ENCODE data around the gene ENO4. TPM values are rescaled to one million over a fixed set of nuclear protein-coding genes. Genes with fewer than 3 reads are reported as not detected.
A peak's percentile ranks its signal among the peaks of the same experiment; 100 is the strongest.

Gene ENO4, protein sequence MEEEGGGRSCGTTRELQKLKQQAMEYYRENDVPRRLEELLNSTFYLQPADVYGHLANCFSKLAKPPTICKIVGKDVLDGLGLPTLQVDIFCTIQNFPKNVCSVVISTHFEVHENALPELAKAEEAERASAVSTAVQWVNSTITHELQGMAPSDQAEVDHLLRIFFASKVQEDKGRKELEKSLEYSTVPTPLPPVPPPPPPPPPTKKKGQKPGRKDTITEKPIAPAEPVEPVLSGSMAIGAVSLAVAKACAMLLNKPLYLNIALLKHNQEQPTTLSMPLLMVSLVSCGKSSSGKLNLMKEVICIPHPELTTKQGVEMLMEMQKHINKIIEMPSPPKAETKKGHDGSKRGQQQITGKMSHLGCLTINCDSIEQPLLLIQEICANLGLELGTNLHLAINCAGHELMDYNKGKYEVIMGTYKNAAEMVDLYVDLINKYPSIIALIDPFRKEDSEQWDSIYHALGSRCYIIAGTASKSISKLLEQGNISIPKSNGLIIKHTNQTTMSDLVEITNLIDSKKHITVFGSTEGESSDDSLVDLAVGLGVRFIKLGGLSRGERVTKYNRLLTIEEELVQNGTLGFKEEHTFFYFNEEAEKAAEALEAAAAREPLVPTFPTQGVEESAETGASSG
- not detected for polyA plus RNA-seq (2013, experiment 1 of 2; ENCODE audit: insufficient read length)
- polyA plus RNA-seq (2013, experiment 2 of 2; ENCODE audit: insufficient read length), result 0.40 TPM

DNA sequence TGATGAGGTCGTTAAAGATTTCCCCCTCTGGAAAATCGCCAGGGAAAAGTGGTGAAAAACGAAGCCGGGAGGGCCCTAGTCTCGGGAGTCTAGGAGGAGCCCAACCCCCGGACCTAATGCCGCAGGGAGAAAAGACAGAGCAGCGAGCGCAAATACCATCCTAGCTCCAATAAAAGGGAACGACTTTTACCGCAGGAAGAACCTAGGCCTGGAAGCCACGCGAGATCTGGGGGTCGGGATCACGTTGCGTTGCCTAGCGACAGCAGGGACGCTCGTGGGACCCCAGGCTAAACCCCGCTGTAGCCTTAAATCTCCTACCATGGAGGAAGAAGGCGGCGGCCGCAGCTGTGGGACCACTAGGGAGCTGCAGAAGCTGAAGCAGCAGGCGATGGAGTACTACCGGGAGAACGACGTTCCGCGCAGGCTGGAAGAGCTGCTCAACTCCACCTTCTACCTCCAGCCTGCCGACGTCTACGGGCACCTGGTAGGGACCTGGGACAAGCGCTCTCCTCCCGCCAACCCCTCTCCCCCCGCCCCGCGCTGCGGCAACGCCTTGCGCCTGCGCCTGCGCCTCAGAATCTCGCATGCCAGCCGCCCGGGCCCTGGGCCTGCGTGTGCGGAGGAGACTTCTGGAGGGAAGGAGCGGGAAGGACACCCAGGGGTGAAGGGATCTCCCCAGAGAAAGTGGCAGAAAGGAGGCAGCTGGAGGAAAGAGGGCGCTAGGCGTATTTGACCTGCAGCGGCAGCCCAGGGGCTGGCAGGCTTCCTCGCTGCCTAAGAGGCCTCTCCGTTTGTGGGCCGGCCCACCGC is at the start of gene ENO4:
Gene ENO4, plus strand, starts transcription at position 252 of the 810 bp plus-strand sequence. Its CDS starts 68 bp downstream, at position 320.
- DNase-seq, result peak; percentile 79

DNA sequence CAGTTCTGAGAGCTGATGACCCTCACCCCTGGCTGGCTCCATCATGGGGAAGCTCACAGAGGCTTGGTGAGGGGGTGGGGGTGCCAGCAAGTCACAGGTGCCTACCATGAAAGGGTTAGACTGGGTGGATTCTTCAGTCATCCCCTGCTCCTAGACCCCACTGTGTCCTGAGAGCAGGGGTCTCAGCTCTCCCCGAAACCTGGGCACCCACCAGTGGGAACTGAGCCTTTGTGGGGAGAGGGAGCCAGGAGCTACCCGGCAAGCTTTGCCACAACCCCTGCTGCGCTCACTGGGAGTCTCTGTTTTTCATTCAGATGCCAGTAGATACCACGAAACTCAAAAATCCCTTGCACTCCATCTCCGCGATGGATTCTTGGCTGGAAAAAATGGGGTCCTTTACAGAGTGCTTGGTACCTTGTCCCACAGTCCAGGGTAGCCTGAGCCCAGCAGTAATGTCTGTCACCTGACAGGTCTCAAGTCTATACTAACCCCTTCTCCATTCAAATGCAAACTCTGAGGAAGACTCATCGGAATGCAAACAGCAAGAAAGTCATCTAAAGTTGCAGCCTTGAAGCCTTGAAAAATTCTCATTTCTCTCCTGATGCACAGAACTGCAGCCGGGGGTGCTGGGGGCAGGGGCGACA is 48.9 kb upstream of the ENO4 start:
- no peak for DNase-seq

DNA sequence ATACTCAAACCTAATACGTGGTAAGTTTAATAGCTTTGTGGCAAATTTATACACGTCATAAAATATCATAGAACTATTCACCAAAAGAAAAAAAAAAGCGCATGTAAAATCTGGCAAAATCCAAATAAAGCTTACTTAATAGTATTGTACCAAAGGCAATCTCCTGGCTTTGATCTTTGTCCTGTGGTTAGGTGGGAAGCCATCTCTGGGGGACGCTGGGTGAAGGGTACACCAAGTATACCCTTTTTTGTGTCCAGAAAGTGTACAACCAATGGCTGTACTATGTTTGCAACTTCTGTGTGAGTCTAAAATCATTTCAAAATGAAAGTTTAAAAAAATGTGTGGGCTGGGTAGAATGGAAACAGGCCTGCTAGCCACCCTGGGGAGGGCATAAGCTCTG is 47.6 kb upstream of the ENO4 start:
- DNase-seq, result no peak

DNA sequence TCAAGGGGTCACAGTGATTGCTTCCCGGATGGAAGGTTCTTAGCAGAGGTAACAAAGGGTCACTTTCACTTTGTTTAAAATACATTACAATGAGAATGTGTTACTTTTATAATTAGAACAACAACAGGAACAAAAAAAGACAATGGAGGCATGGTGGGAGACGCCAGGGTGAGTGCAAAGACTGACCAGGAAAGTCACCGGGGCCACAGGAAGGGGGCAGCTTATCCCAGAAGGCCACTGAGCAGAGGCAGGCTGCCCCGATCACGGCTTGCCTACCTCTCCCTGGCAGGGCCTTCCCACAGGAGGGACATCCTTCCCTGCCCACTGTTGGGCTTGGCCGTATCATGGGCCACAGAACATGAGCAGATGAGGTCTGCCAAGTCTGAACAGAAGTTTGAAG is 46.8 kb upstream of the ENO4 start:
- no peak for DNase-seq

DNA sequence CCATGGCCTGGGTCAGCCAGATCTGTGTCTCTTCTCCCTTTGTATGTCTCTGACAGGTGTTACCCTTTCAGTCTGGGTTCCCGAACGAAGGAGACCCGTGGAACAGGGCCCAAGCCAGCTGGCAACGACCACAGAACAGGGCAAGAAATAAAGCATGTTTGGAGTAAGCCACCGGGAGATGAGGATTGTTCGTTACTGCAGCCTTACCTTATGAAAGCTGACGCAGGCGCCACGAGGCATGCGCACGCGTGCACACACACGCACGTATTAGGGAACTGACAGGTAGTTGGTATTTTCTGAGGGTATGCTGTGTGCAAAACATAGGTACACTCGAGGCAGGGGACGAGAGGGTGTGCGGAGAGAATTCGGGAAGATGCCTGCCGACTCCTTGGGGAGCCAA is 46.4 kb upstream of the ENO4 start:
- no peak for DNase-seq

DNA sequence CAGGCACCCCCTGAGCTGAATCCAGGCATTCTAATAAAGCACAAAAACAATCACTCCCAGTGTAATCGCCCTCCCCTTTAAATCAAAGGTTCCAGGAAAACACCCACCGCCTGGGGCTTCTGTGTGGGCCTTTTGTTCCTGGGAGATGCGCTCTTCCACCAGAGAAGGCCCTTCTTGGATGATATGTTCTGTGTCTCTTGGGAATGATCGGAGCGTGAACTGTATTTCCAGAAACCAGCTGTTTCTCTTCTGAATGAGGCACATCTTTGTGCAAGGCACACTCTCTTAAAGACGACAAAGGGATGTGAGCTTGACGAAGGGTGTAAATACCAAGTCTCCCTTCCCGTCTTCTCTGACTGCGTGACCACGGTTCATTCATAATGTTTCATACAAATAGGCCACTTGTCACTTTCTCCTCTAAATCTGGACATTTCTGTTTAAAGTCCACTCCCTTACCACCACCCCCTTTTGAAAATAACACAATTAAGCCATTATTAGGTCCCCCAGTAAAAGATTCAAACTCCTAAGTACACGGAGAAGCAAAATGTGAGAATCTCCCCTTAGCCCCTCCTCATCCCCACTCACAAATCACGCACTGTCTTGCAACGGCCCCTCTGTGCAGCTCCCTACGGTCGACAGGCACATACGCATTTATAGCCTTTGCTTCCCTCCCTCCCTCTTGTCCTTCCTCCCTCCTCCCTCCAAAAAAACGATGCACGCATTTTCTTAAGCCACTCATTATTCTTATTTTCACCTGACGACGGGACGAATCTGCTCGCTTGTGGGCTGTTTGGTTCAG is 45.6 kb upstream of the ENO4 start:
- no peak for DNase-seq

DNA sequence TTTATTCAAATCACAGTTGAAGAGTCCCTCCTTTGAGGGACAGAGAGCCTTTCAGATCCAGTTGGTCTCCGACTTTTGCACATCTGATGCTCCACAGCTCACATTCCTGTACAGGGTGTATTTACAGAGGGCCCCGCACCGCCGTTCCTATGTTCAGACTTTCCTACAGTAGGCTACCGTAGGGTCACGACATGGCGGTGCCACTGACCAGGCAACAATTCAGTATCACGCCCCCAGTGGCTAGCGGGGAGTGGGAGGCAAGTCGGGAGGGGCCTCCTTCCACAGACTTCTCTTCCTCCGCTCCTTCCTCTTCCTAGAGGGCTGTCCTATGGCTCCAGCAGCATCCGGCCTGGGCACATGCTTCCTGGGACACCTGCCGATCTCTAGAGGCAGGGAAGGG is 40.6 kb upstream of the ENO4 start:
- no peak for DNase-seq

DNA sequence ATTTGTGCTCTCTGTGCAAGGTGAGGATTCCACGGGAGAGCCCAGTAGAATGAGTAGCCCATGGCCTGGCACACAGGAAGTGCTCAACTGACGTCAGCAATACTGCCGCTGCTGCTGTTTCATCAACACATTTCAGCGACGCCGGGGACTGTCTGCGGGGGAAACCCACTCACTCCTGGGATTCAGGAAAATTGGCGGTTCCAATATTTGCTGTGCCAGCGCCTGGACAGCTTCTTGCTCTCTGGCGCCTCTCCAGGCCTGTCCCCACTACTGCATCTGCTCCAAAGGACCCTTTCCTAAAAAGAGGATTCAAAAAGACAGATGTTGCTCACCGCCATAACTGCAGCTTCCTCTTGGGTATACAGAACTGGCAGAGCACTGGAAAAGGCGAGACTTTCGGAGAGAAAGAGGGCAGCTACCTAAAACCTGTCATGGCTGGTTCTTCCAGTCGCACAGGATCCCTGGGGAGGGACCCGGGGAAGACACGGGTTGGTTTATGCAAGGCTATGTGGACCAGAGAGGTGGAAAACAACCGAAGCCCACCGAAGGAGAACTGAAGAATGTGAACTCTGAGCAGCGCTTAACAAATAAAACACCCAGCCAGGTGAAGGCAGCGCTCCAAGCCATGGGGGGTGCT is 39.7 kb upstream of the ENO4 start:
- DNase-seq, result peak; percentile 12

DNA sequence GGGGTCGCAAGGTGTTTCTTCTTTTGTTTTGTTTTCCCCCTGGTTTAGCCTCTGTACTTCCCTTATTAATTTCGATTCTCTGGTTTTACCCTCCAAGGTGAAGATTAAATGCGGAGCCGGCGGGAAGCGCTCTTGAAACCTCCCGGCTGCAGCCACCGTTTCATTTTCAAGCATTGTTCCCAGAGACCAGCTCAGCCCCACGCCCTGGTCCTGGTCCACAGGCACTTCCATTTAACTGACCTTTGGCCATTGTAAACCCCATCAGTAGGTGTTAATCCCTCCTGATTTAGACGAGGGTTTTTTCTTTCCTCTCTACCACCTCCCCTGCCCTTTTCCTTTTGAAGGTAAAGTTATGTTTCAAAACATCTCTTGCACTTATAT is 39.2 kb upstream of the ENO4 start:
- no peak for DNase-seq

DNA sequence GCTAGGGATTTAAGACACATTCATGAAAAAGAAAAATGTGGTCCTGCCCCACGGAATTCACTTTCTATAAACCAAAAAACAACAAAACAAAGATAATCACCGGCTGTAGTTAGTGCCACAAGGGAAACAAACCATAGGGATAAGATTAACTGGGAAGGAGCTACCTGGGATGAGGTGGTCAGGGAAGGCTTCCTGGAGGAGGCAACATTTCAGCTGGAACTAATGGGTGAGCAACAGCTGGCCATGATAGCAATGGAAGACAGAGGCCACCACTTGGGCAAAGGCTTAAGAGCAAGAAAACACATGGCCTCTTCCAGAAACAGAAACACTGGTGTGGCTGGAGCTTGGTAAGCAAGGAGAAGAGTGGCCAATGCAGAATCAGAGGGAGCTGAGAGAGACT is 38.4 kb upstream of the ENO4 start:
- DNase-seq, result no peak

DNA sequence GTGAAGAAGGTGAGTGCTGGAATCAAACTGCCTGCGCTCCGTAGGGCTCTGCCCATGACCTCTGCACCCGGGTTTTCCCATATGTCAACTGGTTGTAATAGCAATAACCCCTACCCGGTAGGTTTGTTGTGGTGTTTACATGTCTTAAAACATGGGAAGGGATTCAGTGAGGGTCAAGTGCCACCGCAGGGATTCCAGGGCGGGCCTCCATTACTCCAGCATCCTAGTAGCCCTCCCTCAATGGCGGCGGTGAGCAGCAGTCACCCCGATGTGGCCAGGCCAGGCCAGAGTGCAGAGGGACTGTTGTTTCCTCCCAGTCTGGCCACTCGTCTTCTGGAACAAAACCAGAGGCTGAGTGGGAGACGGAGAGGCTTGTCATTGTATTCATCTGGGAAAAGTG is 37.6 kb upstream of the ENO4 start:
- no peak for DNase-seq

DNA sequence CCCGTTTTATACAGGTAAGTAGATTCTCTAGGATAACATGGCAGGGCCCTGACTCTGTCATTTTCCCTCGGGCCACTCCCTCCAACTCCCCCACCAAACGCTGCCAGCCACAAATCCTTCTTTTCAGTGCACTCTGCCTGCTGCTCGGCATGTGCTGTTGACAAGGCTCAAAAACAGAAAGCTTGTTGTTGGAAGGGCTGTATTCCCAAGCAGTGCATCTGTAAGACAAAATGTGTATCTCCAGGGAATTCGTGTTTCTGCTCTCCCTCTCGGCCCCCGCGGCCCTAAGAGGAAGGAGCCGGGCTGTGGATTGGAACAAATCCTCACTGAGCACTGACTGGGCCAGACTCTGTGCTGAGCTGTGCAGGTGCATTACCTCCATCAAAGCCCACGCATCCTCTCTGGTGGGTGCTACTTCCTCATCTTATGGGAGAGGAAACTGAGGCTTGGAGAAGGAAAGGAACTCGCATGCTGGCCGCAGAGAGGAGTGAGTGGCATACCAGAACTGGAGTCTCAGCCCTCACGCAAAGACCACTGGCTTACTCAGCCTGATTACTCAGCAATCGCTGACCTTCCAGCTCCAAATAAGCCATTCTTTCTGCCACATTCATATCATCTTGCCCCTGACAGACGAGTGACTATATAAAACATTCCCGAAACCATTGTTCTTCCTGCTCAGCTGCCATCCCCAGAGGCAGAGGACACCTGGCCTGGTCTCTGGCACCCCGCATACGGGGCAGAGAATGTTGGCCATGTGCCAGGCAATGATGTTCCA is 33.5 kb upstream of the ENO4 start:
- DNase-seq, result peak; percentile 32

DNA sequence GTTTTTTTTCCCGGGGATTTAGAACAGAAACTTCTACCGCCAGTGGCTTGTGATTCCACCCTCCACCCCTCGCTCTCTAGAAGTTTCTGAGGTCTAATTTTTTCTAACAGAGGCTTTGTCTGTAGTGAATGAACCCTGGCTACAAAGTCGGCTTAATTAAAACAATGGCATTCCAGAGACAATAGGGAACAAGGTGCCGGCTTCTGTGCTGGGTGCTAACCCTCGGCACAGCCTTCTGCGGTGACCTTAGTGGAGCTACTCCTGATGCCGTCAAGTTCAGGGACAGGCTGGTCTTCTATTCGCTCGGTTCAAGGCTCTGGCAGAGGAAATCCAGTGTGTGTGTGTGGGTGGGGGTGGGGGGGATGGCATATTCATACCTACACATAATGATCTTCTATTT is 32.1 kb upstream of the ENO4 start:
- no peak for DNase-seq

DNA sequence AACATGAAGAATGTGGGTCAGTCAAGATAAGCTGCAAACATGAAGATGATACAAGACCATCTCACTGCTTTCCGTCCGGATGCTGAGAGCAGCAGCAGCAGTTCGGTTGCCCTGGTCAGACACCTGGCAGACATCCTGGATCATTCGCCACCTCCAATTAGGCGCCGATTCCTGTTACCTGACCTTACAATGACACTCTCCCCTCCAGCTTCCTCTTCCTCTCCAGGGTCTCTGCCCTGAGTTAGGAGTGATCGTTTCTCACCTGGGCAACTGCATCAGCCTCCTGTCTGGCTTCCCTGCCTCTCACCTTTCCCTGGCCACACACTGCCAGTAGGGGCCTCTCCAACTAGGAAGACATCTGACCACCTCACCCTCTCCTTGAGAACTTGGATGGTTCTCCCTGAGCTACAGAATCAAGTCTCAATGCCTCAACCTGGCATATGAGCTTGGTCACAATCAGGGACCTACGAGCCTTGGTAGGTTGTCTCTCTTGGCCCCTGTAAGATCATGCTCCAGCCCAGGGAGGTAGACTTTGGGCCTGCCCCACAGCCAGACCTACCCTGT is 31.4 kb upstream of the ENO4 start:
- no peak for DNase-seq

DNA sequence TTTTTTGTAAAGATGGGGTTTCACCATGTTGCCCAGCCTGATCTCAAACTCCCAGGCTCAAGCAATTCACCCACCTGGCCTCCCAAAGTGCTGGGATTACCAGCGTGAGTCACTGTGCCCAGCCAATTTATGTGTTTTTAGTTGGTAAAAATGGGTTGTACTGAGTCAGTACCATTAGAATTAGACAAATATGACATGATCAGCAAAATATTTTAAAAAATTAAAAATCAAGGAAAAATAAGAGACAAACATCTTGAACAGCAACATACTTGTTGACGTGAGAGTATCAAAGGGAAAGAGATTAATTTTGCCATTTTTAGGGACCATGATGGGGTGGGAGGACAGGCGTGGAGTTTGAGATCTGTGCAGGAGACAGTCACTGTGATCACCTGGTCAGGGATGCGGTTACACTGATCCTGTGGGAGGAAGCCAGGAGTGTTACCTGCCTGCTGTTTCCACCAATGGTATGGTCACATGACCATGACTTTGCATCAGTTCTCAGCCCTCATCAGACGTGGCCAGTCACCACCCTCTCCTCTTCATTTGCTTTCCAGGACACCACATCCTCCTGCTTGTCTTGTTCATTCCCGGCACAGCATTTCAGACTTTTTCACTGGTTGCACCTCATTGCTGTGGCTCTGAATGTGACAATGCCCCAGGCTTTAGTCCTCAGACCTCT is 29.2 kb upstream of the ENO4 start:
- no peak for DNase-seq

DNA sequence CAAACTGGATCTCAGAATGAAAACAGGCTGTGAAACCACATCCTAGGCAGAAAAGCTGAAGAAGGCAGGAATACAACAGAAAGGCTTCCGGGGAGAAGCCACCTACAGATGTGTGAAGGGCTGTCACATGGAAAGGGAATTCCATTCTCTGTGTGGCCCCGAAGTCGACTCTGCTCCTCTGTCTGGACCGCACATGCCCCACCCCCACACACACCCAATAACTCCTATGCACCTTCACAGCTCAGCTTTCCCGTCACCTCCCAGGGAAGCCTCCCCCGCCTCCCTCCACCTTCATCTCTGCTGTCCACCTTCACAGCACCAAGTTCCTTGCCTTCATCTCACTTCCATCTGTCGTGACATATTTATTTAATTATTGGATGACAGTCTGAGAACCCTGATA is 23.4 kb upstream of the ENO4 start:
- DNase-seq, result no peak

DNA sequence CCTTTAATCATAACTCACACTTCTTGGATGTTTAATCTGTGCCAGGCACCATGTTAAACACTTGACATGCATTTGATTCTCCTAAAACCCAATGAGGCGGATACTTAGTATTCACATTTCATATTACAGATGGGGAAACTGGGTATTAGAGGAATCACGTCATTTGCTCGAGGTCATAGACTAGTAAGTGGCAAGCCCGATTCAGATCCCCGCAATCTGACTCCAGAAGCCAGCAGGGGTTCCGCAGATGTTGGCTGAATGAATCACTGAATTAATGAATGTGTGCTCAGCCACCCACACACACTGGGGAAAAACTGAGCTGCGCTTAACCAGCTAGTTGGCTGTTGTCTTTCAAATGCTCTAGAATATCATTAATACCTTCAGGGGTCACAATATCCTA is 22.5 kb upstream of the ENO4 start:
- DNase-seq, result peak; percentile 33

DNA sequence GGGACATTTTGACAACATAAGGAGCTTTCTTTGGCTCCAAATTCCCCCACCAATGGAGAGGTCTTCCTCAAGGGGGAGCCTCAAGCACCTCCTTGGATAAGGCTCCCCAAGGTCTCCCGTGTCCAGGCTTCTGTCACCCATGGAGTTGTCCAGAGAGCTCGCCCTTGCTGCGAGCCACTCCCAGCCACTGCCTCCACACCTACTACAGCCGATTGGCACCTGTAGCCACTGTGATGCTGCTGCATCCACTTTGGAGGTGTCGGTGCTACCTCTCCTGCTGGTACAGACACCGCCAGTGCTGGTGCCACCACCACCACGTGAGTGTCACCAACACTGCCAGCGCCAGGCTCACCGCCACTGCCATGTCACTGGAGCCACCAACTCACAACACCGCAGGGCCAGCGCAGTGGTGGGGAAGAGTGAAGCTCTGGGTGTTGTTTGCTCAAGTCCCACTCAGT is 22.1 kb upstream of the ENO4 start:
- DNase-seq, result no peak

DNA sequence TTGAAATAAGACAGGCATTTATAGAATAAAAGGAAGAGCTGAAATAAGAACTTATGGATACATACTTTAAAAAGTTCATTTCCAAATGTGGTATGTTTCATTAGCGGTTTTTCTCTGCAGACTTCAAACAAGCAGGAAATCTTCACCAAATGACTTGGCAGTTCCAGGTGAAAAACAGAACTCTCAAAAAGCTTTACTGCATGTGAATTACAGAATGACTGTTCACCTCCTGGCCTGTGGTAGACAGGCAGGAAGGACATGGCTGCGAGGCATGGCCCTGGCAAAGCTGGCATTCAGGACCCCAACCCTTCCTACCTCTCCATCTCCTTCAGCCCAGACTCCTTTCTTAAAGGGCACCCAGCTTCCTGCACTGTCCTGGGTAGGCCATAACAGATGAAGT is 21.2 kb upstream of the ENO4 start:
- no peak for DNase-seq

DNA sequence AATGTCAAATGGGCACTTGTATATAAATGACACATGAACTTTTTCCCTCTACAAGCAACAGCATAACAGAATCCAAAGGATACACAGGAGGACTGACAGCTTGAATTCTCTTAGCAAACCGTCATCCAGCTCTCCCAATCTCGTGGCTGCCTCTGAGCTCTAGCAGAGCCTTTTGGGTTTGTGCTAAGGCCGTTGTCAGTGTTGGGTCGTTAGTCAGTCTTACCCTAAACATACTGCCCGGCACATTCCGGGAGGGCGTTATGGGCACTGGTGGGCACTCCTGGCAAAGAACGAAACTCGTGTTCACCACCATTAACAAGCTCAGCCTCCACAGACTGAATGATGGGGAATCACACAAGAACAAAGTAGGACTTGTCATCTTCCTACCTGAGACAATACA is 19.6 kb upstream of the ENO4 start:
- no peak for DNase-seq
